Heart right ventricle (tissue), 16 donors: Measurements from ENCODE around the gene MIA2. TPM values are rescaled to one million over a fixed set of nuclear protein-coding genes. Genes with fewer than 3 reads are reported as not detected.

Experiments used
- ATAC-seq, 8 donors: fragments of 200-7000 bp; cut with Tn5 transposase; one replicate each; pipeline ENCODE4 v1.9.1; 2020; ENCODE audit warnings: mild to moderate bottlenecking in 8 of 8, moderate library complexity in 8 of 8, moderate number of reproducible peaks in 1 of 8
- DNase-seq, 2 donors: peaks; one replicate each; pipeline ENCODE4 v3.0.0-alpha.2; 2020
- H3K27ac ChIP-seq, 10 donors: fragments of 200-600 bp; sonication (generic) in 2 of 10; one replicate each; pipeline versions ENCODE4 v1.5.0 to v1.8.0; 2020 to 2022; ENCODE audit warnings: mild to moderate bottlenecking in 3 of 10
- H3K27me3 ChIP-seq, 7 donors: fragments of 200-600 bp; one replicate each; pipeline ENCODE4 v1.8.0; 2021 to 2022; ENCODE audit warnings: mild to moderate bottlenecking in 2 of 7
- H3K36me3 ChIP-seq, 9 donors: fragments of 200-600 bp; sonication (generic) in 1 of 9; one replicate each; pipeline versions ENCODE4 v1.5.0 to v1.8.0; 2020 to 2022; ENCODE audit warnings: mild to moderate bottlenecking in 2 of 9
- H3K4me1 ChIP-seq, 9 donors: fragments of 200-600 bp; sonication (generic) in 1 of 9; one replicate each; pipeline versions ENCODE4 v1.5.0 to v1.8.0; 2020 to 2022; ENCODE audit warnings: mild to moderate bottlenecking in 4 of 9
- H3K4me3 ChIP-seq, 10 donors: fragments of 200-600 bp; sonication (generic) in 2 of 10; one replicate each; pipeline versions ENCODE4 v1.5.0 to v1.8.0; 2020 to 2022; ENCODE audit warnings: mild to moderate bottlenecking in 7 of 10, moderate library complexity in 2 of 10
- H3K9me3 ChIP-seq, 11 donors: fragments of 200-600 bp in 10 of 11; sonication (generic) in 2 of 11; one replicate each; pipeline versions ENCODE4 v1.5.0 to v1.8.0; 2013 to 2022; ENCODE audit warnings: mild to moderate bottlenecking in 2 of 11, control low read depth in 1 of 11, moderate library complexity in 1 of 11
- CTCF ChIP-seq, 9 donors: fragments of 200-600 bp; sonication (generic) in 2 of 9; IDR thresholded peaks; one replicate each; pipeline versions ENCODE4 v1.5.0 to v1.8.0; 2021 to 2022; ENCODE audit warnings: antibody characterized with exemption in 9 of 9, mild to moderate bottlenecking in 5 of 9, moderate library complexity in 1 of 9
- whole genome bisulfite sequencing, 2 donors: extraction: QIAGEN DNeasy Blood & Tissue Kit; methylation state at CpG; one replicate each; pipeline ENCODE4 v1.1.7; 2013; ENCODE audit warnings: inconsistent platforms in 1 of 2; 5-methylcytosine and 5-hydroxymethylcytosine counted together
- intact Hi-C, 10 donors: fragments of 100-400 bp; cut with DNase I; formaldehyde crosslinking; loops; one replicate each; pipeline versions ENCODE4 v1.11.1 to v1.14.2; 2022
- polyA plus RNA-seq, 2 donors: library from polyadenylated mRNA; stranded (reverse); fragments of 200-250 nt; gene quantifications; one replicate each; pipeline ENCODE4 v1.2.3, GENCODE V29; 2013
- total RNA-seq, 10 donors: library from RNA; stranded (reverse); fragmentation: NEBNext Ultra II Directional in 3 of 10; extraction: Animal tissue kit (Norgen Biotek cat#: 25700) in 3 of 10; gene quantifications; one replicate each; pipeline versions ENCODE4 v1.2.1 to v1.2.4, GENCODE V29; 2021 to 2023
- donor health status: Arrhythmogenic right ventricular cardiomyopathy.
- donor health status: ischemic (EF 13 %, LVEDD 7.1; RV severe dilation, severe dysfunction).
- donor health status: healthy with polysubstance abuse.
- donor health status: DM: no; HTN: yes; CAD: no.
- donor health status: DM: no; HTN: no; CAD: no.
- donor health status: ischemic (EF 25% LVEDD 6.9; RV normal size, moderate dysfunction).
- donor health status: ischemic (EF 25% LVEDD 5.7; RV mildly dilated, moderate dysfunction).
- donor health status: healthy.
- donor health status: DM: yes; HTN: yes; CAD: no.
- donor health status: Ischemic cardiomyopathy.
- donor health status: ischemic (EF 35%, LVEDD 5.7; RV mildly dilated, moderate dysfunction).
- donor health status: nonischemic (EF 11% LVEDD 7.7; RV severe dilation, severe dysfunction).
- donor health status: DM: yes; HTN: yes; CAD: no.
- donor health status: PGD.
- donor health status: ischemic (EF 29% LVEDD 5.4; RV normal size, mild dysfunction).
- donor health status: nonischemic (EF 23%, LVEDD 6.1; RV moderate dilation, normal function).

The MIA2 gene
- total and polyA plus RNA-seq, 12 donors = 8.0 to 34.6 (median 22.3) TPM

- TF ChIP-seq CTCF (IDR thresholded peaks at IDR 0.05) = no peak
- no peak overlapping the region for H3K4me3 ChIP-seq
- no peaks in the 10 kb centered on the region for H3K27me3 ChIP-seq
- 92 to 94% methylated on average over 2 of the region's 2 CpGs for WGBS, 2 donors
- peaks cover 0 to 93% (median 10%) of the 10 kb centered on the region in 9 donors for H3K36me3 ChIP-seq
- ATAC-seq (no peak), DNase-seq (no peak)
- H3K4me1 ChIP-seq = no peaks in the 10 kb centered on the region
- H3K27ac ChIP-seq = no peak overlapping the region
- H3K9me3 ChIP-seq = no peaks in the 10 kb centered on the region
- intact Hi-C loops = no loop called here
Observed at GRCh38 chr14:39318574-39318973, 84.9 kb downstream of the MIA2 start.

- no peak for DNase-seq
Observed at GRCh38 chr14:39319381-39319780, 85.7 kb downstream of the MIA2 start.

GRCh38 chr14:39320318-39320717, 86.6 kb downstream of the MIA2 start:
- no peaks in the 10 kb centered on the region for H3K27me3 ChIP-seq
- no peaks in the 10 kb centered on the region for H3K4me1 ChIP-seq
- TF ChIP-seq CTCF (IDR thresholded peaks at IDR 0.05) = no peak
- H3K27ac ChIP-seq = no peak overlapping the region
- WGBS, 2 donors = 100% methylated on average over 1 of the region's 1 CpG
- intact Hi-C loops = no loop called here
- no peak overlapping the region for H3K4me3 ChIP-seq
- no peak for ATAC-seq
- no peaks in the 10 kb centered on the region for H3K9me3 ChIP-seq
- peaks cover 0 to 96% (median 10%) of the 10 kb centered on the region in 9 donors for H3K36me3 ChIP-seq
- DNase-seq = no peak

More at GRCh38 chr14:39319381-39319780, 85.7 kb downstream of the MIA2 start:
- no peak for TF ChIP-seq CTCF (IDR thresholded peaks at IDR 0.05)
- intact Hi-C loops = no loop called here
- no peaks in the 10 kb centered on the region for H3K27me3 ChIP-seq
- H3K4me1 ChIP-seq = no peaks in the 10 kb centered on the region
- H3K27ac ChIP-seq = no peak overlapping the region
- H3K36me3 ChIP-seq = peaks cover 0 to 93% (median 10%) of the 10 kb centered on the region in 9 donors
- no peak for ATAC-seq
- no peak overlapping the region for H3K4me3 ChIP-seq
- H3K9me3 ChIP-seq = no peaks in the 10 kb centered on the region

GRCh38 chr14:39322807-39323206, 89.1 kb downstream of the MIA2 start:
- Histone ChIP-seq H3K27me3 (no peaks in the 10 kb centered on the region), H3K36me3 (peaks cover 0 to 89% (median 22%) of the 10 kb centered on the region in 9 donors), H3K4me3 (no peak overlapping the region), H3K4me1 (no peaks in the 10 kb centered on the region), H3K27ac (no peak overlapping the region), H3K9me3 (no peaks in the 10 kb centered on the region)
- DNase-seq = no peak
- no peak for TF ChIP-seq CTCF (IDR thresholded peaks at IDR 0.05)
- no peak for ATAC-seq
- intact Hi-C loops = no loop called here
